ENCODE data around the gene PRPH. TPM values are rescaled to one million over a fixed set of nuclear protein-coding genes. Genes with fewer than 3 reads are reported as not detected.
"Not testable (repeated sequence)": the region's sequence is repeated elsewhere in the genome, so short reads cannot be mapped to it uniquely, and the experiment has no call there.

Gene PRPH
- total RNA-seq, 3 donors from 2014 or later (not counting 1 experiment from before 2014, with no cell fraction given): not detected

GRCh38 chr12:49255857-49256637 lies 38.9 kb upstream of the PRPH start:
- Histone ChIP-seq H3K9me3 (ENCODE audit: control insufficient read depth, insufficient read depth, low read length) (no peaks in the 10 kb centered on the region), H3K4me3 (ENCODE audit: low read length) (no peak overlapping the region), H3K27ac (ENCODE audit: low read length) (no peak overlapping the region), H3K27me3 (ENCODE audit: control insufficient read depth, insufficient read depth, low read length) (no peaks in the 10 kb centered on the region), H3K36me3 (ENCODE audit: control insufficient read depth, insufficient read depth, low read length) (no peaks in the 10 kb centered on the region), H3K4me1 (ENCODE audit: control insufficient read depth, insufficient read depth, low read length) (no peaks in the 10 kb centered on the region)
- no peaks in the 10 kb centered on the region for H3K4me1 Mint-ChIP-seq
- no peaks in the 10 kb centered on the region for H3K9me3 Mint-ChIP-seq
- intact Hi-C loops (cut with micrococcal nuclease): no loop called here
- no peak overlapping the region for H3K27ac Mint-ChIP-seq
- H3K36me3 Mint-ChIP-seq: no peaks in the 10 kb centered on the region
- no peaks in the 10 kb centered on the region for H3K27me3 Mint-ChIP-seq (ENCODE audit: low read depth in 2 of 2)
- no peak overlapping the region for H3K4me3 Mint-ChIP-seq
- 92% methylated on average over 10 of the region's 11 CpGs for WGBS (ENCODE audit: insufficient coverage)
- DNase-seq: no peak
- no peak for ATAC-seq
- no peak for TF ChIP-seq CTCF (IDR thresholded peaks at IDR 0.05)

DNA sequence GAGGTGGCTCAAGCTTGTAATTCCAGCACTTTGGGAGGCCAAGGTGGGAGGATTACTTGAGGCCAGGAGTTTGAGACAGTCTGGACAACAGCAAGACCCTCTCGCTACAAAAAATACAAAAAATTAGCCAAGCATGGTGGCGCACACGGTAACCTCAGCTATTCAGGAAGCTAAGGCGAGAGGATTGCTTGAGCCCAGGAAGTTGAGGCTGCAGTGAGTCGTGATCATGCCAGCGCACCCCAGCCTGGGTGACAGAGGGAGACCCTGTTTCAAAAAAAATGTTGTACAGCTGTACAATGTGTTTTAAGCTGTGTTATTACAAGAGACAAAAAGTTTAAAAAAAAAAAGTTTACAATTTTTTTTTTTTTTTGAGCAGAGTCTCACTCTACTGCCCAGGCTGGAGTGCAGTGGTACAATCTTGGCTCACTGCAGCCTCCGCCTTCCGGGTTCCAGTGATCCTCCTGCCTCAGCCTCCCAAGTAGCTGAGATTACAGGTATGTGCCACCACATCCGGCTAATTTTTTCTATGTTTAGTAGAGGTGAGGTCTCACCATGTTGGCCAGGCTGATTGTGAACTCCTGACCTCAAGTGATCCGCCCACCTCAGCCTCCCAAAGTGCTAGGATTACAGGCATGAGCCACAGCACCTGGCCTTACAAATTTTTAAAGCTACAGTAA lies 37.3 kb upstream of the PRPH start:
- H3K27ac ChIP-seq (ENCODE audit: low read length); DNase-seq; H3K4me3 Mint-ChIP-seq; H3K4me3 ChIP-seq (ENCODE audit: low read length); H3K9me3 Mint-ChIP-seq; intact Hi-C loops (cut with micrococcal nuclease); H3K36me3 Mint-ChIP-seq; H3K9me3 ChIP-seq (ENCODE audit: control insufficient read depth, insufficient read depth, low read length); H3K27me3 Mint-ChIP-seq (ENCODE audit: low read depth in 2 of 2); H3K36me3 ChIP-seq (ENCODE audit: control insufficient read depth, insufficient read depth, low read length); H3K27ac Mint-ChIP-seq; H3K4me1 ChIP-seq (ENCODE audit: control insufficient read depth, insufficient read depth, low read length); ATAC-seq; H3K4me1 Mint-ChIP-seq; H3K27me3 ChIP-seq (ENCODE audit: control insufficient read depth, insufficient read depth, low read length): not testable (repeated sequence)
- 73% methylated on average over 10 of the region's 10 CpGs for WGBS (ENCODE audit: insufficient coverage)

GRCh38 chr12:49259452-49259851 lies 35.5 kb upstream of the PRPH start:
- H3K27me3 Mint-ChIP-seq (ENCODE audit: low read depth in 2 of 2): no peaks in the 10 kb centered on the region
- H3K9me3 Mint-ChIP-seq: no peaks in the 10 kb centered on the region
- Histone ChIP-seq H3K9me3 (ENCODE audit: control insufficient read depth, insufficient read depth, low read length) (no peaks in the 10 kb centered on the region), H3K36me3 (ENCODE audit: control insufficient read depth, insufficient read depth, low read length) (no peaks in the 10 kb centered on the region), H3K4me1 (ENCODE audit: control insufficient read depth, insufficient read depth, low read length) (peaks cover 6% of the 10 kb centered on the region), H3K4me3 (ENCODE audit: low read length) (no peak overlapping the region), H3K27me3 (ENCODE audit: control insufficient read depth, insufficient read depth, low read length) (no peaks in the 10 kb centered on the region), H3K27ac (ENCODE audit: low read length) (no peak overlapping the region)
- no peak overlapping the region for H3K27ac Mint-ChIP-seq
- no peak overlapping the region for H3K4me3 Mint-ChIP-seq
- no peak for ATAC-seq
- no peak for TF ChIP-seq CTCF (IDR thresholded peaks at IDR 0.05)
- intact Hi-C loops (cut with micrococcal nuclease): no loop called here
- H3K36me3 Mint-ChIP-seq: no peaks in the 10 kb centered on the region
- WGBS (ENCODE audit: insufficient coverage): 100% methylated on average over 2 of the region's 4 CpGs
- peaks cover 6 to 8% of the 10 kb centered on the region in 2 donors for H3K4me1 Mint-ChIP-seq
- no peak for DNase-seq

DNA sequence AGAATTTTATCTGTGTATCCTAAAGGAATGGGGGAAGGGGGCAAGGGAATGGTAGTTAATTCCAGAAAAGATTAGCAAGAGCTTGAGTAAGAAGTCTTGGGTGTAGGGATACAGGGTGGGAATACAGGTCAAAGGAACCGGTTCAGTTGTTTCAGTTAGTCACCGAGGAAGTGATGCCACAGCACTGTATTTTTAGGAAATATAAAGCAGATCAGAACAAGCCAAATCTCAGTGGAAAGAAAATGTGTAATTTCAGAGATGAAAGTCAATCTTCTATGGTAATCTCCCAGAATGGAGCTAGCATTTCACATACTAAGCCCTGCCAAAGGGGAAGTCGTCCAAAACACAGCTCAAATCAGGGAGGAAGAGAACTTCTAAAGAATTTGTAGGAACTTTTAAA lies 34.8 kb upstream of the PRPH start:
- no peak overlapping the region for H3K4me3 ChIP-seq (ENCODE audit: low read length)
- H3K9me3 Mint-ChIP-seq: no peaks in the 10 kb centered on the region
- no peaks in the 10 kb centered on the region for H3K36me3 ChIP-seq (ENCODE audit: control insufficient read depth, insufficient read depth, low read length)
- H3K9me3 ChIP-seq (ENCODE audit: control insufficient read depth, insufficient read depth, low read length): no peaks in the 10 kb centered on the region
- intact Hi-C loops (cut with micrococcal nuclease): no loop called here
- H3K27ac ChIP-seq (ENCODE audit: low read length): no peak overlapping the region
- TF ChIP-seq CTCF (IDR thresholded peaks at IDR 0.05): no peak
- H3K4me1 Mint-ChIP-seq: peaks cover 9 to 15% of the 10 kb centered on the region in 2 donors
- H3K4me1 ChIP-seq (ENCODE audit: control insufficient read depth, insufficient read depth, low read length): peaks cover 7% of the 10 kb centered on the region
- DNase-seq (no peak), ATAC-seq (no peak)
- 72% methylated on average over 3 of the region's 3 CpGs for WGBS (ENCODE audit: insufficient coverage)
- H3K27me3 Mint-ChIP-seq (ENCODE audit: low read depth in 2 of 2): no peaks in the 10 kb centered on the region
- H3K36me3 Mint-ChIP-seq: no peaks in the 10 kb centered on the region
- no peaks in the 10 kb centered on the region for H3K27me3 ChIP-seq (ENCODE audit: control insufficient read depth, insufficient read depth, low read length)
- no peak overlapping the region for H3K27ac Mint-ChIP-seq
- H3K4me3 Mint-ChIP-seq: no peak overlapping the region
